Measurements from ENCODE around the gene ASB2.

DNA sequence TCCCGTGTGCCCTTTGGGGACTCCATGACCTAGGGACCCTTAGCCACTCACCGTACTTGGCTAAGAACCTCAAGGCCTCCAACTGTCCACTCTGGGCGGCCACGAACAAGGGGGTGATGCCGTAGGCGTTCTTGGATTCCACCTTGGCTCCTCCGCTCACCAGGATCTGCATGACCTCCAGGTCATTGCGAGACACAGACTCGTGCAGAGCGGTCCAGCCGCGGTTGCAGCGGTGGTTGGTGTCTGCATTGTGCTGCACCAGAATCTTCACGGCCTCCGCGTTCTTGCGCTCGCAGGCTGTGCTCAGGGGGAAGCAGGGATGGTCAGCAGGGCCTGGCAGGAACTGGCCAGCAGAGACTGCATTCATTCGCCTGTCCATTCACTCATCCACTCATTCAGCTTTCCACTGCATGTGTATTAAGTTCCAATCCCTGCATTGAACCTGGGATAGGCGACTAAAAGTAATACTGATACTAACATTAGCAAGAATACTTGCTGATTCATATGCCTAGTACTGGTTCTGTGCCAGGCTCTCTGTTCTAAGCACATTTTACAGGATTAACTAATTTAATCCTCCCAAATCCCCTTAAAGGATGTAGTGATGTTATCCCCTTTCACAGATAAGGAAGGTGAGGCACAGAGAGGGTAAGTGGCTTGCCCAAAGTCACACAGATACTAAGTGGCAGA lies 25.3 kb downstream of the ASB2 start:
- TF ChIP-seq POLR2A (IDR thresholded peaks at IDR 0.05): no peak
- no peak for TF ChIP-seq EP300 (IDR thresholded peaks at IDR 0.05; ENCODE audit: low read depth)
- TF ChIP-seq, protein P1, sequence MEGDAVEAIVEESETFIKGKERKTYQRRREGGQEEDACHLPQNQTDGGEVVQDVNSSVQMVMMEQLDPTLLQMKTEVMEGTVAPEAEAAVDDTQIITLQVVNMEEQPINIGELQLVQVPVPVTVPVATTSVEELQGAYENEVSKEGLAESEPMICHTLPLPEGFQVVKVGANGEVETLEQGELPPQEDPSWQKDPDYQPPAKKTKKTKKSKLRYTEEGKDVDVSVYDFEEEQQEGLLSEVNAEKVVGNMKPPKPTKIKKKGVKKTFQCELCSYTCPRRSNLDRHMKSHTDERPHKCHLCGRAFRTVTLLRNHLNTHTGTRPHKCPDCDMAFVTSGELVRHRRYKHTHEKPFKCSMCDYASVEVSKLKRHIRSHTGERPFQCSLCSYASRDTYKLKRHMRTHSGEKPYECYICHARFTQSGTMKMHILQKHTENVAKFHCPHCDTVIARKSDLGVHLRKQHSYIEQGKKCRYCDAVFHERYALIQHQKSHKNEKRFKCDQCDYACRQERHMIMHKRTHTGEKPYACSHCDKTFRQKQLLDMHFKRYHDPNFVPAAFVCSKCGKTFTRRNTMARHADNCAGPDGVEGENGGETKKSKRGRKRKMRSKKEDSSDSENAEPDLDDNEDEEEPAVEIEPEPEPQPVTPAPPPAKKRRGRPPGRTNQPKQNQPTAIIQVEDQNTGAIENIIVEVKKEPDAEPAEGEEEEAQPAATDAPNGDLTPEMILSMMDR (IDR thresholded peaks at IDR 0.05): no peak
